Neural cell (in vitro differentiated cells): ENCODE measurements around the gene OSBPL2. TPM values are rescaled to one million over a fixed set of nuclear protein-coding genes. Genes with fewer than 3 reads are reported as not detected.

Experiments used
- H2AFZ ChIP-seq: fragments of 200-600, 300-800 bp; sonication (generic), shearing (Covaris generic); 2 replicates; pipeline ENCODE4 v1.6.0; 2014; ENCODE audit warnings: low read depth, mild to moderate bottlenecking, antibody characterized with exemption, low read length, moderate library complexity
- H3F3A ChIP-seq: fragments of 200-600 bp; shearing (Covaris generic); 2 replicates; pipeline ENCODE4 v1.6.1; 2016; ENCODE audit warnings: mild to moderate bottlenecking, moderate library complexity, mixed read lengths, antibody characterized with exemption, low read length; ENCODE audit not compliant: insufficient read depth, poor library complexity, severe bottlenecking
- H3K27ac ChIP-seq: fragments of 200-600, 300-800 bp; sonication (generic), shearing (Covaris generic); 2 replicates; pipeline ENCODE4 v1.5.1; 2014; ENCODE audit warnings: mild to moderate bottlenecking, low read length, moderate library complexity
- H3K27me3 ChIP-seq: fragments of 300-800, 200-600 bp; sonication (generic), shearing (Covaris generic); 2 replicates; pipeline ENCODE4 v1.6.0; 2014; ENCODE audit warnings: mild to moderate bottlenecking, low read depth, low read length, moderate library complexity; ENCODE audit not compliant: insufficient read depth
- H3K36me3 ChIP-seq: fragments of 300-800, 200-600 bp; sonication (generic), shearing (Covaris generic); 2 replicates; pipeline ENCODE4 v1.5.1; 2014; ENCODE audit warnings: mild to moderate bottlenecking, antibody characterized with exemption, low read length, moderate library complexity; ENCODE audit not compliant: insufficient read depth
- H3K4me2 ChIP-seq: fragments of 300-800, 200-600 bp; sonication (generic), shearing (Covaris generic); 2 replicates; pipeline ENCODE4 v1.6.0; 2014; ENCODE audit warnings: mild to moderate bottlenecking, low read length
- H3K4me3 ChIP-seq: fragments of 300-800, 200-600 bp; sonication (generic), shearing (Covaris generic); 2 replicates; pipeline ENCODE4 v1.5.1; 2014; ENCODE audit warnings: mild to moderate bottlenecking, low read length, moderate library complexity
- H3K79me2 ChIP-seq: fragments of 200-600 bp; shearing (Covaris generic); replicated peaks from 2 replicates; pipeline ENCODE4 v1.6.0; 2014; ENCODE audit warnings: mild to moderate bottlenecking, low read length, moderate library complexity; ENCODE audit not compliant: insufficient read depth
- H3K9ac ChIP-seq: fragments of 300-800, 200-600 bp; sonication (generic), shearing (Covaris generic); 2 replicates; pipeline ENCODE4 v1.6.1; 2016; ENCODE audit warnings: mild to moderate bottlenecking, low read length, mixed read lengths
- H3K9me2 ChIP-seq: fragments of 200-600 bp; shearing (Covaris generic); 2 replicates; pipeline ENCODE4 v1.6.1; 2016; ENCODE audit warnings: mild to moderate bottlenecking, low read length, mixed read lengths; ENCODE audit not compliant: insufficient read depth
- H3K9me3 ChIP-seq: fragments of 200-600, 300-800 bp; sonication (generic), shearing (Covaris generic); 2 replicates; pipeline ENCODE4 v1.6.1; 2016; ENCODE audit warnings: mild to moderate bottlenecking, mixed run types, low read length, moderate library complexity, mixed read lengths
- H4K20me1 ChIP-seq: fragments of 200-600 bp; shearing (Covaris generic); 2 replicates; pipeline ENCODE4 v1.6.1; 2016; ENCODE audit warnings: mild to moderate bottlenecking, mixed run types; ENCODE audit not compliant: insufficient read depth
- EP300 ChIP-seq: fragments of 450-650 bp; conservative IDR thresholded peaks from 2 replicates; pipeline ENCODE4 v1.6.1; 2014; ENCODE audit warnings: antibody characterized with exemption, mild to moderate bottlenecking, moderate library complexity; ENCODE audit not compliant: poor library complexity, severe bottlenecking
- EZH2 ChIP-seq: fragments of 200-600, 300-800 bp; shearing (Covaris generic), sonication (generic); IDR thresholded peaks from 2 replicates; pipeline ENCODE4 v1.6.1; 2014; ENCODE audit warnings: antibody characterized with exemption, low read length, borderline replicate concordance, mild to moderate bottlenecking; ENCODE audit not compliant: insufficient read depth, poor library complexity, severe bottlenecking
- MXI1 ChIP-seq: fragments of 450-650 bp; conservative IDR thresholded peaks from 2 replicates; pipeline ENCODE4 v1.6.1; 2014; ENCODE audit warnings: antibody characterized with exemption, mild to moderate bottlenecking; ENCODE audit not compliant: poor library complexity, severe bottlenecking
- POLR2AphosphoS5 ChIP-seq: IDR thresholded peaks from 2 replicates; pipeline ENCODE4 v1.6.1; 2012
- RAD21 ChIP-seq: fragments of 450-650 bp; conservative IDR thresholded peaks from 2 replicates; pipeline ENCODE4 v1.6.1; 2014; ENCODE audit warnings: antibody characterized with exemption, mild to moderate bottlenecking, moderate library complexity
- SMC3 ChIP-seq: fragments of 450-650 bp; conservative IDR thresholded peaks from 2 replicates; pipeline ENCODE4 v1.6.1; 2014; ENCODE audit warnings: antibody characterized with exemption, mild to moderate bottlenecking, moderate library complexity; ENCODE audit not compliant: poor library complexity
- TAF1 ChIP-seq: IDR thresholded peaks from 2 replicates; pipeline ENCODE4 v1.6.1; 2012; ENCODE audit warnings: low read depth
- polyA plus RNA-seq: library from polyadenylated mRNA; depleted of rRNA; stranded (reverse); fragments of >200 nt; gene quantifications from 2 replicates; pipeline ENCODE4 v1.2.3, GENCODE V29; 2014
- TF ChIP-seq, protein P1 (sequence below): IDR thresholded peaks from 2 replicates; pipeline ENCODE4 v1.6.1; 2012; ENCODE audit warnings: borderline replicate concordance
- TF ChIP-seq, protein P2 (sequence below): fragments of 450-650 bp; IDR thresholded peaks from 2 replicates; pipeline ENCODE4 v1.5.1; 2014; ENCODE audit warnings: antibody characterized with exemption, mild to moderate bottlenecking, moderate library complexity; ENCODE audit not compliant: poor library complexity, severe bottlenecking

OSBPL2 gene
- polyA plus RNA-seq, 1 donor from 2014 or later, result 41.5 TPM

DNA sequence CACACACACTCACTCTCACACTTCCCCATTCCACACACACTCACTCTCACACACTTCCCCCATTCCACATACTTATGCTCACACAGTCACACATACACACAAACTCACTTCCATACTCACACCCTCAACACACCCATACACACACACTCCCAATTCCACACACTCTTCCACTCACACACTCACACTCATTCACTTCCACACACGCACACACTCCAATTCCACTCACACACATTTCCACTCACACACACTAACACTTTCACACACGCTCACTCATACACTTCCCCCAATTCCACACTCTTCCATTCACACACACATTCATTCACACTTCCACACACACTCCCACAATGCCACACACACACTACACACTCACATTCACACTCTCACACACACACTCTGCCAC, 8.0 kb upstream of the OSBPL2 start:
- TF ChIP-seq SMC3 (no peak), EZH2 (no peak), TAF1 (no peak), MXI1 (no peak), RAD21 (no peak), EP300 (no peak), POLR2AphosphoS5 (no peak)
- TF ChIP-seq, protein P1, sequence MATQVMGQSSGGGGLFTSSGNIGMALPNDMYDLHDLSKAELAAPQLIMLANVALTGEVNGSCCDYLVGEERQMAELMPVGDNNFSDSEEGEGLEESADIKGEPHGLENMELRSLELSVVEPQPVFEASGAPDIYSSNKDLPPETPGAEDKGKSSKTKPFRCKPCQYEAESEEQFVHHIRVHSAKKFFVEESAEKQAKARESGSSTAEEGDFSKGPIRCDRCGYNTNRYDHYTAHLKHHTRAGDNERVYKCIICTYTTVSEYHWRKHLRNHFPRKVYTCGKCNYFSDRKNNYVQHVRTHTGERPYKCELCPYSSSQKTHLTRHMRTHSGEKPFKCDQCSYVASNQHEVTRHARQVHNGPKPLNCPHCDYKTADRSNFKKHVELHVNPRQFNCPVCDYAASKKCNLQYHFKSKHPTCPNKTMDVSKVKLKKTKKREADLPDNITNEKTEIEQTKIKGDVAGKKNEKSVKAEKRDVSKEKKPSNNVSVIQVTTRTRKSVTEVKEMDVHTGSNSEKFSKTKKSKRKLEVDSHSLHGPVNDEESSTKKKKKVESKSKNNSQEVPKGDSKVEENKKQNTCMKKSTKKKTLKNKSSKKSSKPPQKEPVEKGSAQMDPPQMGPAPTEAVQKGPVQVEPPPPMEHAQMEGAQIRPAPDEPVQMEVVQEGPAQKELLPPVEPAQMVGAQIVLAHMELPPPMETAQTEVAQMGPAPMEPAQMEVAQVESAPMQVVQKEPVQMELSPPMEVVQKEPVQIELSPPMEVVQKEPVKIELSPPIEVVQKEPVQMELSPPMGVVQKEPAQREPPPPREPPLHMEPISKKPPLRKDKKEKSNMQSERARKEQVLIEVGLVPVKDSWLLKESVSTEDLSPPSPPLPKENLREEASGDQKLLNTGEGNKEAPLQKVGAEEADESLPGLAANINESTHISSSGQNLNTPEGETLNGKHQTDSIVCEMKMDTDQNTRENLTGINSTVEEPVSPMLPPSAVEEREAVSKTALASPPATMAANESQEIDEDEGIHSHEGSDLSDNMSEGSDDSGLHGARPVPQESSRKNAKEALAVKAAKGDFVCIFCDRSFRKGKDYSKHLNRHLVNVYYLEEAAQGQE, result no peak
- TF ChIP-seq, protein P2, sequence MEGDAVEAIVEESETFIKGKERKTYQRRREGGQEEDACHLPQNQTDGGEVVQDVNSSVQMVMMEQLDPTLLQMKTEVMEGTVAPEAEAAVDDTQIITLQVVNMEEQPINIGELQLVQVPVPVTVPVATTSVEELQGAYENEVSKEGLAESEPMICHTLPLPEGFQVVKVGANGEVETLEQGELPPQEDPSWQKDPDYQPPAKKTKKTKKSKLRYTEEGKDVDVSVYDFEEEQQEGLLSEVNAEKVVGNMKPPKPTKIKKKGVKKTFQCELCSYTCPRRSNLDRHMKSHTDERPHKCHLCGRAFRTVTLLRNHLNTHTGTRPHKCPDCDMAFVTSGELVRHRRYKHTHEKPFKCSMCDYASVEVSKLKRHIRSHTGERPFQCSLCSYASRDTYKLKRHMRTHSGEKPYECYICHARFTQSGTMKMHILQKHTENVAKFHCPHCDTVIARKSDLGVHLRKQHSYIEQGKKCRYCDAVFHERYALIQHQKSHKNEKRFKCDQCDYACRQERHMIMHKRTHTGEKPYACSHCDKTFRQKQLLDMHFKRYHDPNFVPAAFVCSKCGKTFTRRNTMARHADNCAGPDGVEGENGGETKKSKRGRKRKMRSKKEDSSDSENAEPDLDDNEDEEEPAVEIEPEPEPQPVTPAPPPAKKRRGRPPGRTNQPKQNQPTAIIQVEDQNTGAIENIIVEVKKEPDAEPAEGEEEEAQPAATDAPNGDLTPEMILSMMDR, result no peak
- no peaks in the 10 kb centered on the region for H3K9me2 ChIP-seq
- H3K27ac ChIP-seq, result no peak overlapping the region
- H3K27me3 ChIP-seq, result no peaks in the 10 kb centered on the region
- H3K36me3 ChIP-seq, result no peaks in the 10 kb centered on the region
- H4K20me1 ChIP-seq, result no peaks in the 10 kb centered on the region
- no peak overlapping the region for H3K4me3 ChIP-seq
- H3K4me2 ChIP-seq, result no peak overlapping the region
- H3K79me2 ChIP-seq, result no peaks in the 10 kb centered on the region
- H3F3A ChIP-seq, result no peaks in the 10 kb centered on the region
- no peak overlapping the region for H2AFZ ChIP-seq
- no peak overlapping the region for H3K9ac ChIP-seq
- H3K9me3 ChIP-seq, result no peaks in the 10 kb centered on the region

DNA sequence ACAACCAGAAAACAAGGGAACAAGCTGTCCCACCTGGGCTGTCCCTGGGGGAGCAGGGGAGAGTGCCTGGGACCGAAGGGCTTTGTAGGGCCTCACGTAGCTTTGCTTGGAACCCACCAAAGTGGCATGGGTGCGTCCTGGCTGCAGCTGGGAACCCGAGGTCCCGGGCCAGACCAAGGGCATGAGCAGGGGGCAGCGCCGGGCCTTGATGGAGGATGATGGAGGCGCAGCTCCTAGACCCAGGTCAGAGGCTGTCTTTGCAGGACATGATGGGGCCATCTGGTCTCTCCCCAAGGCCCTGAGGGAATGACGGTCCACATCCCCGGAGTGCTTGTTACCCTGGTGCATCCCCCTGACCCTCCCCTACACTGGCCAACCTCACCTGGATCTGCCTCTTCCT, 7.6 kb upstream of the OSBPL2 start:
- Histone ChIP-seq H3K9me2 (no peaks in the 10 kb centered on the region), H3K9ac (no peak overlapping the region), H3K27me3 (no peaks in the 10 kb centered on the region), H2AFZ (no peak overlapping the region), H3K27ac (no peak overlapping the region), H3K4me2 (no peak overlapping the region), H3K4me3 (no peak overlapping the region), H3K9me3 (no peaks in the 10 kb centered on the region), H3K36me3 (no peaks in the 10 kb centered on the region), H4K20me1 (no peaks in the 10 kb centered on the region), H3K79me2 (no peaks in the 10 kb centered on the region), H3F3A (no peaks in the 10 kb centered on the region)
- no peak for TF ChIP-seq SMC3

DNA sequence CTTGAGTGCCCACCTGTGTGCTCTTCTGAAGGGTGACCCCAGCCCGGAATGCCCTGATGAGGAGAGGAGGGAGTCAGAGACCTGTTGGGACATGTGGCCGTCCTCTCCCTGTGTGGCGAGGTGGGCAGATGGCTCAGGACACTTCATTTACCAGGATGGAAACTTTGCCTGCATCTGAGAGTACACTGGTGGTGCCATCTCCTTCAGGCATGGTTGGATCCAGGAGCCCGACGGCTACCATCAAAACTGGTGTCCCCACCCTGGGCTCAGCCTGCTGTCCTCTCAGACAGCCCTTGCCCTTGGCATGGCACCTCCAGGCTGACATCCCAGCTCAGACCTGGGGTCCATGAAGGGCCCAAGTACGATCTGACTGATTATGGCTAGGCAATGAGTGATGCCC, 7.0 kb upstream of the OSBPL2 start:
- Histone ChIP-seq H3F3A (no peaks in the 10 kb centered on the region), H3K9me2 (no peaks in the 10 kb centered on the region), H3K4me3 (no peak overlapping the region), H4K20me1 (no peaks in the 10 kb centered on the region), H2AFZ (no peak overlapping the region), H3K79me2 (no peaks in the 10 kb centered on the region), H3K4me2 (no peak overlapping the region), H3K36me3 (no peaks in the 10 kb centered on the region), H3K27ac (no peak overlapping the region), H3K27me3 (no peaks in the 10 kb centered on the region), H3K9ac (no peak overlapping the region), H3K9me3 (no peaks in the 10 kb centered on the region)
- TF ChIP-seq MXI1 (no peak), TAF1 (no peak), EZH2 (no peak), EP300 (no peak), POLR2AphosphoS5 (no peak), RAD21 (no peak), SMC3 (no peak)
- TF ChIP-seq, protein P1, result no peak
- TF ChIP-seq, protein P2, result no peak
